Stimulated activated CD4-positive, alpha-beta T cell treated with anti-CD3 and anti-CD28 coated beads, Interleukin-2, amount 100 ng/mL, for 4 hours (primary cell): ENCODE measurements around the gene OR1J1.

Experiments used
- DNase-seq: peaks from one replicate; pipeline ENCODE4 v3.0.0-alpha.2; 2020; ENCODE audit warnings: low read depth

OR1J1 gene, protein sequence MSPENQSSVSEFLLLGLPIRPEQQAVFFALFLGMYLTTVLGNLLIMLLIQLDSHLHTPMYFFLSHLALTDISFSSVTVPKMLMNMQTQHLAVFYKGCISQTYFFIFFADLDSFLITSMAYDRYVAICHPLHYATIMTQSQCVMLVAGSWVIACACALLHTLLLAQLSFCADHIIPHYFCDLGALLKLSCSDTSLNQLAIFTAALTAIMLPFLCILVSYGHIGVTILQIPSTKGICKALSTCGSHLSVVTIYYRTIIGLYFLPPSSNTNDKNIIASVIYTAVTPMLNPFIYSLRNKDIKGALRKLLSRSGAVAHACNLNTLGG

DNA sequence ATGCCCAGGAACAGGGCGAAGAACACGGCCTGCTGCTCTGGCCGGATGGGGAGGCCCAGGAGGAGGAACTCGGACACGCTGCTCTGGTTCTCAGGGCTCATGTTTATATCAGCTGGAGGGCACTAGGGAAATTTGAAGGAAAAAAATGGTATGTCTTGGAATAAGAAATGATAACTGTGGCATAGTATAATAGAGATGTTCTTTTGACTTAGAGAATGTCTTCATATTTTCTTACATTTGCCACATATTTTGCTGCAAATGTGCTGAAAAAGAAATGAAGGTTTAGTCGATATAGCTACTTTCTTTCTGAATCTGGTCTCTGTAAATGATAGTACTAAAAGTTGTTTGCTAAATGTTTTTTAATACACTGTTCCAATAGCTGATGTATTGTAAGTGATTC, at the start of gene OR1J1:
OR1J1 (minus strand) TSS at position 101 of the 400 bp plus-strand sequence; CDS start at position 101, 0 bp downstream.
- DNase-seq, result no peak

DNA sequence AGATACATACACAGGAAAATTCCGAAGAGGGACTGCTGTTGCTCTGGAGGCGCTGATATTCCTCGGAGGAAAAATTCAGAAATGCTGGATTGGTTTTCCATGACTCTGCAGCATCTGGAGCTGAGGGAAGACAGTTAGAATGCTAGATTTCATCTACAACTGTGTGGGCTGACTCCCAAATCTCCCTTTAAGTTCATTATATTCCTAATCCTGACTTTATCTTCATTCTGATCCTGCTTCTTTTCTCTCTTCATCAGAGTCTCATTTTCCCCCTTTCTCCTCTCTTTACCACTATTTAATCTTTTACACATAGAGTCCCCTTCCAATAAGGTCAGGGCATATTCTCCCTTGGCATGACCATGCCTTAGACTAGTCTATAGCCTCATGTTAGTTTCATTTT, 49.5 kb upstream of the OR1J1 start, which contains the start of gene OR1N1:
OR1N1 (minus strand) TSS at position 101 of the 400 bp plus-strand sequence; CDS start at position 101, 0 bp downstream.
- DNase-seq, result no peak

DNA sequence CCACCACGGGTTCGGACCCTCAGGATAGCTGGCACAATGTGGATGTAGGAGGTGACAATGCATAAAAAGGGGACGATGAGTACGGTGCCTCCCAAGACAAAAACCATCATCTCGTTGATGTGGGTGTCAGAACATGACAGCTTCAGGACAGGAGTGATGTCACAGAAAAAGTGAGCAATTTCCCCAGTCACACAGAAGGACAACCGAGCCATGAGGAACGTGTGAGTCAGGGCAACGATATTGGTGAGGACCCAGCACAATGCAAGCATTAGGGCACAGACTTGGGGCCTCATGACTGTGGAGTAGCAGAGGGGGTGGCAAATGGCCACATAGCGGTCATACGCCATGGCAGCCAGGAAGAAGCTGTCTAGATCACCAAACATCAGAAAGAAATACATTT, 48.9 kb upstream of the OR1J1 start:
- no peak for DNase-seq

- no peak for DNase-seq
Measured at GRCh38 chr9:122519376-122519775, 41.6 kb upstream of the OR1J1 start.

- no peak for DNase-seq
Measured at GRCh38 chr9:122518841-122519240, 41.1 kb upstream of the OR1J1 start, which contains the start of gene OR1J4. TSS of gene OR1J4 (plus strand) at chr9:122519141. CDS start at chr9:122519141, 0 bp downstream.

- DNase-seq, result no peak
Measured at GRCh38 chr9:122518226-122518625, 40.5 kb upstream of the OR1J1 start.

DNA sequence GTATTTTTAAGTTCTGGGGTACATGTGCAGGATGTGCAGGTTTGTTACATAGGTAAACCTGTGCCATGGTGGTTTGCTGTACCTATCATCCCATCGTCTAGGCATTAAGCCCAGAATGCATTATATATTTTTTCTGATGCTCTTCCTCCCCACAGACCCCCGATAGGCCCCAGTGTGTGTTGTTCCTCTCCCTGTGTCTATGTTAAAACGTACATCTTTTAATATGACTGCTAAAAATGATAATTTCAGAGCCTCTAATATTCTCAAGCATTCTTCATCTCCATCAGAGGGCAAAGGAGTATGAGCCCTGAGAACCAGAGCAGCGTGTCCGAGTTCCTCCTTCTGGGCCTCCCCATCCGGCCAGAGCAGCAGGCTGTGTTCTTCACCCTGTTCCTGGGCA, 32.8 kb upstream of the OR1J1 start, which contains the start of gene OR1J2:
OR1J2 (plus strand) TSS at position 301 of the 400 bp plus-strand sequence; CDS start at position 301, 0 bp downstream.
- no peak for DNase-seq

GRCh38 chr9:122506964-122507363, 29.2 kb upstream of the OR1J1 start:
- DNase-seq, result no peak

- DNase-seq, result no peak
Measured at GRCh38 chr9:122498883-122499288, 21.2 kb upstream of the OR1J1 start.

- DNase-seq, result no peak
Measured at GRCh38 chr9:122479062-122479461, 1.3 kb upstream of the OR1J1 start.

GRCh38 chr9:122477346-122477745, 380 bp downstream of the OR1J1 start:
- DNase-seq, result no peak

DNA sequence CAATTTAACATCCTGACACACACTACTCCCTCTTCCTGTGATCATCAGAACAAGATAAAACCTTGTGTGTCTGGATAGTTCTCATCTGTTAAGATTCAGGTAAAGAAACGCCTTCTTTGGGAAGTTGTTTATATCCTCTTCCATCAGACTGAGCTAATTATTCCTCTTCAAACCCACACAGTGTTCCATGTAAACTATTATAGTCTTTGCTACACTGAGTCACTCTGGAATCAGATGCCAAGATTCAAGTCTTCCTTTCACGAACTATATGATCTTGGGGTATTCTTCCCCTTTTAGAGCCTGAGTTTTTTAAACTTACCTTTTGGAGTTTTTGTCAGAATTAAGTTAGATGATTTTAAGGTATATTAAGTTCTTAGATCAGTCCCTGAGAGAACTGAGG, 2.0 kb downstream of the OR1J1 start:
- no peak for DNase-seq

DNA sequence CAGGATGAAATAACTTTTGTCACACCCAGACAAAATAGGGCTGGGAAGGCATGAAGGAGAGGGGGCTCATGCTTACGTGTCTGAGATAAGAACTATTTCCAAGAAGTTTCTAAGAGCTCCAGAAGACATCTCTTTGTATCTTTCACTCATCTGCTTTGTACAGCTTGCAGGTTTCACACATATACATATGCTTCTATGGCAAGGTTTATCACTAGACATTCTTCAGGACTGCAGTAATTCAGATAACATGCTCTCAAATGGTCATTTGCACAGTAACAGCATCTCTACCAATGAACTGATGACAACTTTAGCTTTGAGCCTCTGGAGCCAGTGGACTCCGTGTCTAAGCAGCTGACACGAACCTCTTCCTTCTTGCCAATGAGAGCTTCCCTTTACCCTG, 3.2 kb downstream of the OR1J1 start:
- no peak for DNase-seq

DNA sequence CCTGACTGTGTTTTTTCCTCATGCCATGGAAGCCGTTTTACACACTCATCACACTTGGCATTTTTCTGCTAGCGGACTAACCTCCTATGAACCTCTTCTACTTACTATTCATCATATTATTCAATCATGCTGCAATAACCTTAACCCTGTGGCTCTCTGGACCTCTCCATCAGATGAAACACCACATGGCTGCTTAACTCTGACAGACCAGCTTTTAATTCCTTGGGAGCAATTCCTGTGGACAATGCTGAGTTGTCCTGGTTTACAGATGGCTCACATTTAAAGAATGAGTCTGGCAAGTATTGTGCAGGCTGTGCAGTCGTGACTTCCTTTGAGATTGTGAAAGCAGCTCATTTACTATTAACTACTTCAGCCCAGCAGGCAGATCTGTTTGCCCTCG, 9.0 kb downstream of the OR1J1 start:
- no peak for DNase-seq

DNA sequence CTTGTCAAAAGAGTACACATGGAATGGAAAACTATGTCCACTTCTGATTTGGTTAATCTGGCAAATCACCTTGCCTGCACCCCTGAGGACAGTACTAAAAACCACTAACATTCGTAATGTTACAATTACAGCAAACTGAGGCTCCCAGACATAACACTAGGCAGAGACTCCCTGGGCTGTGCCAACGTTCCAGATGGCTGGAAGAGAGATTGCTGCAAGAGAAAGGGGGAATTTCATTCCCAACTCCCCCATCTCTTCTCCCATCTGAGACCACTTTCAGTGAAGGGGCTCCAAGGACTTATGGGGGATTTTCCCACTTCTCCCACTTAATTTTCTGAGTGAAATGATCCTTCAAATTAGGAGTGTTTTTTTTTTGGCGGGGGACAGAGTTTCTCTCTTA, 11.3 kb downstream of the OR1J1 start:
- no peak for DNase-seq

- peak; percentile 47 for DNase-seq
Measured at GRCh38 chr9:122464633-122465567, 12.8 kb downstream of the OR1J1 start.

DNA sequence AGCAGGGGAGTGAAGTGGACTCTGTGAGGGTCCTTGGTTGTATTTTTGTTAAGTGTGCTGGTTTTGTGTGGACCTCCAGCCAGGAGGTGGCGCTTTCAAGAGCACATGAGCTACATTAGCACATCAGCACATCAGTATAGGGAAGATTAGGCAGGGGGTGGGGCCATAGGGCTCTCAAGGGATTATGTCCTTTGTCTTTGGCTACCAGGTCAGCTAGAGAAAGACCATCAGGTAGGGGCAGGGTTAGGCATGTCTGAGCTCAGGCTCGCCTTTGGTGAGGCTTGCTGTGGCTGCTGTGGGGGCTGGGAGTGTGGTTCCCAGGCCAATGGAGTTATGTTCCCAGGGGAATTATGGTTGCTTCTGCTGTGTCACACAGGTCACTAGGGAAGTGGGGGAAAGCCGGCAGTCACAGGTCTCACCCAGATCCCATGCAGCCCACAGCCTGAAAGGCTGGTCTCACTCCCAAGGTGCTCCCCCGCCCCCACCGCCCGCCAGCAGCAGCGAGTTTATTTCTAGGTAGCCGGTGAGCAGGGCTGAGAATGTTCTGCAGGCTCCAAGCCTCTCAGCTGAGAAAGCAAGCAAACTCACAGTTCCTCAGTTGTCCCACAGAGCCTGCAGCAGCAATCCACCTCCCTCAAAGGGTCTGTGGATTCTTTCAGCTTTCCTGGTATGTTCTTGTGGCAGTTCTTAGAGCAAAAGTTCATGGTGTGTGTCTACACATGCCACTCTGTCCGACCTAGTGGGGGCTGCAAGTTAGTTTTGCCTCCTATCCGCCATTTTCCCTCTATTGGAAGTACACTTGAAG, 13.7 kb downstream of the OR1J1 start:
- DNase-seq, result no peak

DNA sequence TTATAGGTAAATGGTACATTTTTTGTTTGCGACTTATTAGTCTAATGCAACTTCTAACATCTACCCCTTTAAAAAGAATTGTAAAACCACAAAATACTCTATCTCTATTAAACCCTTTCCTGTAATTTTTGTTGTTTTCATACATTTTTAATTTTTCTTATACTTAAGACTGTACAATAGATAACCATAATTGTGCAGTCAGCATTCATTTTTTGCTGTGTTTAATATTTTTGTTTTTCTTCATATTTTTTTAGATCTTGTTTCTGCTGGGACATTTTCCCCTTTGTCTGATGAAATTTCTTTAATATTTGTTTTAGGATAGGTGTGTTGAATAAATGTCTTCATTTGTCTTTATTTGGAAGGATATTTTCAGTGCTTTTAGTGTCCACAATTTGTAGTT, 19.9 kb downstream of the OR1J1 start:
- DNase-seq, result no peak

DNA sequence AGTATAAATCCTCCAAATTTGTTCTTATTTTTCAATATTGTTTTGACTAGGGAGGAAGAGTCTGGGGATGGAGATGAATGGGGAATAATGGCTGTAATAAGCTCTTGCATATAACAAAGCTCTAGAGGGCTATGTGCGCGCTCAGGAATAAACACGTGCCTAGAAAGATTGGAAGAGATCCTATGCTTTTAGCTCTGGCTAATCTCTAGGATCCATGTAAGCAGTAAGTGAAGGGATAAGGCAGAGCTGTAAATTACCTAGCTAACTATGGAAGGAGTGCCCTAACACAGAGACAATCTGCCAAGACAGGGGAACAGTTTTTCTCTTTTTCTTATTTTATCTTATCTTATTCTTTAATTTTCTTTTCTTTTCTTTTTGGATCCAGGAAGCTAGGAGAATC, 21.6 kb downstream of the OR1J1 start:
- DNase-seq, result no peak

GRCh38 chr9:122453677-122454135, 24.0 kb downstream of the OR1J1 start:
- DNase-seq, result no peak

- no peak for DNase-seq
Measured at GRCh38 chr9:122446819-122447484, 30.8 kb downstream of the OR1J1 start.
